ENCODE measurements around the gene DTX3L. TPM values are rescaled to one million over a fixed set of nuclear protein-coding genes. Genes with fewer than 3 reads are reported as not detected.

DTX3L gene
- total and polyA plus RNA-seq, 2 of the 13 experiments (the other 11 are each of a cell fraction or from before 2014, with no cell fraction given) = 2.5 to 10.9 TPM

DNA sequence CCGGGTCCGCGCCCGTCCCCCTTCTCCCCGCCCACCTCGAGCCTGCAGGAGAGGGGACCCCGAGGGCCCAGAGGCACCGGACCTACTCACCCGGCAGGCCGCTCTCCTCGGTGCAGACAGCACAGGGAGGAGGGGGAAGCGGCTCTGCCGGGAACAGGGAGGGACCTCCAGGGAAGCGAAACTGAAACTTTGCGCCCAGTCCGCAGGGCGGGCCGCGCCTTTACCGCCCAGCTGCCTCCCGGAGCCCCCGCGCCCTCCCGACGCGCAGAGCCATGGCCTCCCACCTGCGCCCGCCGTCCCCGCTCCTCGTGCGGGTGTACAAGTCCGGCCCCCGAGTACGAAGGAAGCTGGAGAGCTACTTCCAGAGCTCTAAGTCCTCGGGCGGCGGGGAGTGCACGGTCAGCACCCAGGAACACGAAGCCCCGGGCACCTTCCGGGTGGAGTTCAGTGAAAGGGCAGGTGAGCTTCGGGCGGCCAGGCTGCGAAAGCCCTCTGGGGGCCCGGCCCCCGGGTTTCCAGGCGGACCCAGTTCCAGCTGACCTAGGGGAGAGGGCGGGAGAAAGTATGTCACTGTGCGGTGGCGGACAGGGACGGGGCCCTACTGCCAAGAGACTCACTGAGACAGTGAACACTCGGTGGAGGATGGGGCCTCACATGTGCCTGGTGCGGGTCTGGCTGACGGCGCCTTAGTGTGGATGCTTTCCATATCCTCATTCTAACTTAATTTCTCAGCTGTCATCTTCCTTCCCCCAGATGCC lies at the start of gene DTX3L, which contains the start of gene PARP9 (continued):
- TF ChIP-seq MTERF4 (CRISPR knock-in tag; IDR thresholded peaks at IDR 0.05) (peak; percentile 81), PRPF4 (IDR thresholded peaks at IDR 0.05; ENCODE audit: low read depth, low read length, poor library complexity, severe bottlenecking) (no peak), TSC22D2 (CRISPR knock-in tag; IDR thresholded peaks at IDR 0.05; ENCODE audit: borderline replicate concordance) (0 out of 2 replicates have a peak, but pooled peaks have one; percentile 26), CREB1 (IDR thresholded peaks at IDR 0.05) (no peak), CREB1 (CRISPR knock-in tag; IDR thresholded peaks at IDR 0.05) (no peak), ZNF878 (CRISPR knock-in tag; IDR thresholded peaks at IDR 0.05) (0 out of 2 replicates have a peak, but pooled peaks have one; percentile 53), ZNF20 (CRISPR knock-in tag; IDR thresholded peaks at IDR 0.05) (0 out of 2 replicates have a peak, but pooled peaks have one; percentile 71), ZNF724P (CRISPR knock-in tag; IDR thresholded peaks at IDR 0.05; ENCODE audit: borderline replicate concordance) (0 out of 2 replicates have a peak, but pooled peaks have one; percentile 42), SNAI1 (CRISPR knock-in tag; IDR thresholded peaks at IDR 0.05; ENCODE audit: borderline replicate concordance) (peak; percentile 74), EZH2 (conservative IDR thresholded peaks at IDR 0.05; ENCODE audit: low read depth, low read length) (no peak), KAT8 (CRISPR knock-in tag; IDR thresholded peaks at IDR 0.05) (peak; percentile 88), ZNF777 (CRISPR knock-in tag; IDR thresholded peaks at IDR 0.05) (peak; percentile 61; the same call in 1 of the 2 replicates), FOXJ3 (CRISPR knock-in tag; IDR thresholded peaks at IDR 0.05; ENCODE audit: borderline replicate concordance) (no peak)
- TF ChIP-seq, protein P1, sequence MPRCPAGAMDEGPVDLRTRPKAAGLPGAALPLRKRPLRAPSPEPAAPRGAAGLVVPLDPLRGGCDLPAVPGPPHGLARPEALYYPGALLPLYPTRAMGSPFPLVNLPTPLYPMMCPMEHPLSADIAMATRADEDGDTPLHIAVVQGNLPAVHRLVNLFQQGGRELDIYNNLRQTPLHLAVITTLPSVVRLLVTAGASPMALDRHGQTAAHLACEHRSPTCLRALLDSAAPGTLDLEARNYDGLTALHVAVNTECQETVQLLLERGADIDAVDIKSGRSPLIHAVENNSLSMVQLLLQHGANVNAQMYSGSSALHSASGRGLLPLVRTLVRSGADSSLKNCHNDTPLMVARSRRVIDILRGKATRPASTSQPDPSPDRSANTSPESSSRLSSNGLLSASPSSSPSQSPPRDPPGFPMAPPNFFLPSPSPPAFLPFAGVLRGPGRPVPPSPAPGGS (CRISPR knock-in tag; IDR thresholded peaks at IDR 0.05) = peak; percentile 62

Measured in HepG2 (cell line).